H1 (cell line): Measurements from ENCODE around the gene TFPI2.
"Not testable (repeated sequence)": the region's sequence is repeated elsewhere in the genome, so short reads cannot be mapped to it uniquely, and the experiment has no call there.

ENCODE experiments used
- BRCA1 ChIP-seq: IDR thresholded peaks from 2 replicates; pipeline ENCODE4 v1.6.1; 2012; ENCODE audit warnings: low read depth, low read length, improper control_type of control experiment
- CEBPB ChIP-seq: IDR thresholded peaks from 2 replicates; pipeline ENCODE4 v1.6.1; 2012; ENCODE audit warnings: low read depth, low read length
- CHD2 ChIP-seq: IDR thresholded peaks from 2 replicates; pipeline ENCODE4 v1.6.1; 2012; ENCODE audit warnings: low read length, improper control_type of control experiment
- EZH2 ChIP-seq: fragments of 200-600 bp; sonication (generic); IDR thresholded peaks from 2 replicates; pipeline ENCODE4 v1.7.1; 2012; ENCODE audit warnings: low read depth, mild to moderate bottlenecking, moderate library complexity, low read length, inconsistent platforms; ENCODE audit not compliant: severe bottlenecking
- GABPA ChIP-seq: IDR thresholded peaks from 2 replicates; pipeline ENCODE4 v1.6.1; 2011; ENCODE audit warnings: mild to moderate bottlenecking, low read length, moderate library complexity, borderline replicate concordance; ENCODE audit not compliant: insufficient read depth
- POLR2A ChIP-seq, 2 experiments: IDR thresholded peaks; 1 replicate in 1 of 2; 2 replicates in 1 of 2; pipeline ENCODE4 v1.6.1; 2011; ENCODE audit warnings: low read depth in 2 of 2, low read length in 2 of 2, mild to moderate bottlenecking in 2 of 2; ENCODE audit errors: control extremely low read depth in 1 of 2
- RAD21 ChIP-seq, 2 experiments: IDR thresholded peaks in 1 of 2; conservative IDR thresholded peaks in 1 of 2; 2 replicates each; pipeline ENCODE4 v1.6.1; 2011; ENCODE audit warnings: low read depth in 2 of 2, low read length in 2 of 2, improper control_type of control experiment in 1 of 2, inconsistent platforms in 1 of 2, mild to moderate bottlenecking in 1 of 2, moderate library complexity in 1 of 2
- SUZ12 ChIP-seq: fragments of 200-600 bp; sonication (generic); IDR thresholded peaks from 2 replicates; pipeline ENCODE4 v1.6.1; 2012; ENCODE audit warnings: mild to moderate bottlenecking, inconsistent platforms, low read length, moderate library complexity, mixed read lengths
- TCF12 ChIP-seq: IDR thresholded peaks from 2 replicates; pipeline ENCODE4 v1.6.1; 2011; ENCODE audit warnings: low read depth, mild to moderate bottlenecking, low read length
- ZNF274 ChIP-seq: IDR thresholded peaks from 2 replicates; pipeline ENCODE4 v1.7.0; 2012; ENCODE audit warnings: low read length, borderline replicate concordance; ENCODE audit errors: extremely low read depth
- TF ChIP-seq, protein P1 (sequence below): IDR thresholded peaks from 2 replicates; pipeline ENCODE4 v1.6.1; 2011; ENCODE audit warnings: low read depth, mild to moderate bottlenecking, low read length; ENCODE audit not compliant: insufficient read depth
- TF ChIP-seq, protein P2 (sequence below), 3 experiments: IDR thresholded peaks; 1 replicate in 2 of 3; 2 replicates in 1 of 3; pipeline versions ENCODE4 v1.5.1 to v1.6.1; 2011; ENCODE audit warnings: low read length in 3 of 3, mild to moderate bottlenecking in 3 of 3, inconsistent platforms in 2 of 3, low read depth in 1 of 3, moderate library complexity in 1 of 3; ENCODE audit not compliant: insufficient read depth in 1 of 3; ENCODE audit errors: control extremely low read depth in 1 of 3
- TF ChIP-seq, protein P3 (sequence below): IDR thresholded peaks from 2 replicates; pipeline ENCODE4 v1.6.1; 2012; ENCODE audit warnings: low read length, inconsistent platforms

DNA sequence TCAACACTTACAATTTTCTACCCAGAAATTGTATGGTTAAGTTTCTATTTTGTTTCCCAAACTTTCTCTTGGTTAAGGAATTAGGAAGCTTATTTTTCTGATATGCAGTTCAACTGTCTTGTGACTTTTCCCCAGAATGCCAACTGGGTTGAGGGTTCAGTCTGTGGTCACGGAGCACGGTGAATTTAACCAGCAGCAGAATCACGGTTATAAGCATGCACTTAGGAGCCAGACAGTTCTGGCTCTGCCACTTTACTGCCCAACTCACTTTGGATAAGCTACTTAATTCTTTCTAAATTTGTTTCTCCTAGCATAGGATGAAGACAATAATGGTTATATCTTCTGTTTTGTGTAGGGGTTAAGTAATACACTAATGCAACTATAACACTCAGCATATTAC lies 20.7 kb upstream of the TFPI2 start:
- not testable (repeated sequence) for TF ChIP-seq ZNF274; POLR2A (IDR thresholded peaks at IDR 0.05; ENCODE audit: control extremely low read depth in 1 of 2, low read depth in 2 of 2, low read length in 2 of 2); SUZ12; TCF12; RAD21 (IDR thresholded peaks at IDR 0.05 in 1 of 2, conservative IDR thresholded peaks at IDR 0.05 in 1 of 2; ENCODE audit: low read depth in 2 of 2, low read length in 2 of 2); EZH2; CHD2; BRCA1; GABPA; CEBPB
- TF ChIP-seq, protein P1, sequence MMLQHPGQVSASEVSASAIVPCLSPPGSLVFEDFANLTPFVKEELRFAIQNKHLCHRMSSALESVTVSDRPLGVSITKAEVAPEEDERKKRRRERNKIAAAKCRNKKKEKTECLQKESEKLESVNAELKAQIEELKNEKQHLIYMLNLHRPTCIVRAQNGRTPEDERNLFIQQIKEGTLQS = not testable (repeated sequence)
- TF ChIP-seq, protein P2, sequence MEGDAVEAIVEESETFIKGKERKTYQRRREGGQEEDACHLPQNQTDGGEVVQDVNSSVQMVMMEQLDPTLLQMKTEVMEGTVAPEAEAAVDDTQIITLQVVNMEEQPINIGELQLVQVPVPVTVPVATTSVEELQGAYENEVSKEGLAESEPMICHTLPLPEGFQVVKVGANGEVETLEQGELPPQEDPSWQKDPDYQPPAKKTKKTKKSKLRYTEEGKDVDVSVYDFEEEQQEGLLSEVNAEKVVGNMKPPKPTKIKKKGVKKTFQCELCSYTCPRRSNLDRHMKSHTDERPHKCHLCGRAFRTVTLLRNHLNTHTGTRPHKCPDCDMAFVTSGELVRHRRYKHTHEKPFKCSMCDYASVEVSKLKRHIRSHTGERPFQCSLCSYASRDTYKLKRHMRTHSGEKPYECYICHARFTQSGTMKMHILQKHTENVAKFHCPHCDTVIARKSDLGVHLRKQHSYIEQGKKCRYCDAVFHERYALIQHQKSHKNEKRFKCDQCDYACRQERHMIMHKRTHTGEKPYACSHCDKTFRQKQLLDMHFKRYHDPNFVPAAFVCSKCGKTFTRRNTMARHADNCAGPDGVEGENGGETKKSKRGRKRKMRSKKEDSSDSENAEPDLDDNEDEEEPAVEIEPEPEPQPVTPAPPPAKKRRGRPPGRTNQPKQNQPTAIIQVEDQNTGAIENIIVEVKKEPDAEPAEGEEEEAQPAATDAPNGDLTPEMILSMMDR (IDR thresholded peaks at IDR 0.05; ENCODE audit: control extremely low read depth in 1 of 3, insufficient read depth in 1 of 3, low read depth in 1 of 3, low read length in 3 of 3) = not testable (repeated sequence)
- TF ChIP-seq, protein P3, sequence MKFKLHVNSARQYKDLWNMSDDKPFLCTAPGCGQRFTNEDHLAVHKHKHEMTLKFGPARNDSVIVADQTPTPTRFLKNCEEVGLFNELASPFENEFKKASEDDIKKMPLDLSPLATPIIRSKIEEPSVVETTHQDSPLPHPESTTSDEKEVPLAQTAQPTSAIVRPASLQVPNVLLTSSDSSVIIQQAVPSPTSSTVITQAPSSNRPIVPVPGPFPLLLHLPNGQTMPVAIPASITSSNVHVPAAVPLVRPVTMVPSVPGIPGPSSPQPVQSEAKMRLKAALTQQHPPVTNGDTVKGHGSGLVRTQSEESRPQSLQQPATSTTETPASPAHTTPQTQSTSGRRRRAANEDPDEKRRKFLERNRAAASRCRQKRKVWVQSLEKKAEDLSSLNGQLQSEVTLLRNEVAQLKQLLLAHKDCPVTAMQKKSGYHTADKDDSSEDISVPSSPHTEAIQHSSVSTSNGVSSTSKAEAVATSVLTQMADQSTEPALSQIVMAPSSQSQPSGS = not testable (repeated sequence)
